Fibroblast of peridontal ligament (primary cell): ENCODE measurements around the gene OLIG2.

ENCODE experiments used
- DNase-seq: peaks from one replicate; pipeline ENCODE4 v3.0.0-alpha.2; 2010; ENCODE audit errors: extremely low read depth

Gene OLIG2

GRCh38 chr21:33019885-33020557 is 5.7 kb upstream of the OLIG2 start:
- no peak for DNase-seq

DNA sequence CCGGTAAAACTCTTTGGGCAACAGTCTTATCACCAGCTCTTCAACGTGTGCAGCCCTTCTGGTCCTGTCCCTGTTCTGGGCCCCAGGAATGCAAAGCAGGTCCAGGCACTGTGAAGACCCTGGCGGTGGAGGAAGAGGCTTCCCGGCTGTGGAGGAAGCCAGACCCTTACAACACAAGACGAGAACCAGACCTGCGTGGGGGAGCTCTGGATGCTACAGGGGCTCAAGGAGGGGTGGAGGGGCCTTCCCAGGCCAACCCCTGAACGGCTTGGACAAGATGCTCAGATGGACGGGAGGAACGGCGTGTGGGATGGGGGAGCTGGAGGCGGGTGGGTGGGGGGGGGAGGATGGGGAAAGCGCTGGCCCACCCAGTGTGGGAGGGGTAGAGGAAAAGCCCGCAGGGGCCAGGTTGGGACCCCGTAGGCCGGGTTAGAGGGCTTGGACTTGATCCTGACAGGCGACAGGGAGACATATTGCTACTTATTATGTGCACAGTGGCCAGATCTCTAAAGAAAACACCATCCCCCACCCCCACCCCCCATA is 5.1 kb upstream of the OLIG2 start:
- DNase-seq = no peak

GRCh38 chr21:33021150-33021549 is 4.6 kb upstream of the OLIG2 start:
- no peak for DNase-seq

DNA sequence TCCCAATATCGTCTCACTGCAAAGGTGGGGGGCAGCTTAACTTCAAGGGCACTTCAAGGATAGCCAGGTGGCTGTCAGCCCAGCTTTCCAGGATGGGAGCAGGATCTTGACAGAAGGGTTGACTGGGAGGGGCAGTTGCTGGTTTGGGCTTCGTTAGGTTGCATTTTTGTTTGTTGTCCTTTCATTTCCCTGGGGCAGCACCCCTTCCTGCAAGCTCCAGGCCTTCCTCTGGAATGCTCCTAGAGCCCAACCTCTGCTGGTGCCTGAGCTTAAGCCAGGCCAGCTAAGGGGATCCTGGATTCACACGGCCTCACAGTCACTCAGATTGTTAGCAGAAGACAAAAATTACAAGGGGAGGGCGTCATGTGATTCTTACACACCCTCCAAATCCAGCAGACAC is 4.1 kb upstream of the OLIG2 start:
- no peak for DNase-seq

DNA sequence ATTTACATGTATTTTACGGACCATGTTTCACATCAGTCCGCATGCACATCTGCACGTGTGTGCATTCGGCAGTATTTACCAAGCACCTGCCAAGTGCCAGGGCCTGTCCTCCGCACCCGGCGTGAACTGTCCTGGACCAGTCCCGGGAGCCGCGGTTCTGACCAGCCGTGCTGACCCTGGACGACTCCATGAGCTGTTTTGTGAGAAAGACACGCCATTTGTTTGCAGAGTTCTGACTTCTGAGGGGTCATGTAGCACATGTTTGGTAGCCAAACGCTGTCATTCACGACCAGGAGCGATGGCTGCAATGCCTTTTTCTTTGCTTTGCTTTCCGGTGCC is 3.3 kb upstream of the OLIG2 start:
- no peak for DNase-seq

DNA sequence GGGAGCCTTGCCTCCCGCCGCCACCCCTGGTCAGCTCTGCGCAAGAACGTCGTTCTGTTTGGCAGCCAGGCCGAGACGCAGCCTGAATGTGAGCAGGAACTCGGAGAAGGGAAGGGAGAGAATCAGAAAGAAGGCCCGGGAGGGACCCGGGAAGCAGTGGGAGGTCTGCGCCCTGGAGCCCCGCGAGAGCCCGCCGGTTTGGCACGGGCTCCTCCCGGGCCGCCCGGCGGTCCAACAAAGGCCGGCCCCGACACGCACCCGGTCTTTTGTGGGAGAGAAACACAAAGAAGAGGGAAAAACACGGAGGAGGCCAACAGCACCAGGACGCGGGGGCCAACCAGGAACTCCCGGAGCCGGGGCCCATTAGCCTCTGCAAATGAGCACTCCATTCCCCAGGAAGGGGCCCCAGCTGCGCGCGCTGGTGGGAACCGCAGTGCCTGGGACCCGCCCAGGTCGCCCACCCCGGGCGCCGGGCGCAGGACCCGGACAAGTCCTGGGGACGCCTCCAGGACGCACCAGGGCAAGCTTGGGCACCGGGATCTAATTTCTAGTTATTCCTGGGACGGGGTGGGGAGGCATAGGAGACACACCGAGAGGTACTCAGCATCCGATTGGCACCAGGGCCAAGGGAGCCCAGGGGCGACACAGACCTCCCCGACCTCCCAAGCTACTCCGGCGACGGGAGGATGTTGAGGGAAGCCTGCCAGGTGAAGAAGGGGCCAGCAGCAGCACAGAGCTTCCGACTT is 2.7 kb upstream of the OLIG2 start:
- no peak for DNase-seq

DNA sequence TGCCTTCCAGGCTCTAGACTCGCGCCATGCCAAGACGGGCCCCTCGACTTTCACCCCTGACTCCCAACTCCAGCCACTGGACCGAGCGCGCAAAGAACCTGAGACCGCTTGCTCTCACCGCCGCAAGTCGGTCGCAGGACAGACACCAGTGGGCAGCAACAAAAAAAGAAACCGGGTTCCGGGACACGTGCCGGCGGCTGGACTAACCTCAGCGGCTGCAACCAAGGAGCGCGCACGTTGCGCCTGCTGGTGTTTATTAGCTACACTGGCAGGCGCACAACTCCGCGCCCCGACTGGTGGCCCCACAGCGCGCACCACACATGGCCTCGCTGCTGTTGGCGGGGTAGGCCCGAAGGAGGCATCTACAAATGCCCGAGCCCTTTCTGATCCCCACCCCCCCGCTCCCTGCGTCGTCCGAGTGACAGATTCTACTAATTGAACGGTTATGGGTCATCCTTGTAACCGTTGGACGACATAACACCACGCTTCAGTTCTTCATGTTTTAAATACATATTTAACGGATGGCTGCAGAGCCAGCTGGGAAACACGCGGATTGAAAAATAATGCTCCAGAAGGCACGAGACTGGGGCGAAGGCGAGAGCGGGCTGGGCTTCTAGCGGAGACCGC is 2.0 kb upstream of the OLIG2 start:
- DNase-seq = no peak

DNA sequence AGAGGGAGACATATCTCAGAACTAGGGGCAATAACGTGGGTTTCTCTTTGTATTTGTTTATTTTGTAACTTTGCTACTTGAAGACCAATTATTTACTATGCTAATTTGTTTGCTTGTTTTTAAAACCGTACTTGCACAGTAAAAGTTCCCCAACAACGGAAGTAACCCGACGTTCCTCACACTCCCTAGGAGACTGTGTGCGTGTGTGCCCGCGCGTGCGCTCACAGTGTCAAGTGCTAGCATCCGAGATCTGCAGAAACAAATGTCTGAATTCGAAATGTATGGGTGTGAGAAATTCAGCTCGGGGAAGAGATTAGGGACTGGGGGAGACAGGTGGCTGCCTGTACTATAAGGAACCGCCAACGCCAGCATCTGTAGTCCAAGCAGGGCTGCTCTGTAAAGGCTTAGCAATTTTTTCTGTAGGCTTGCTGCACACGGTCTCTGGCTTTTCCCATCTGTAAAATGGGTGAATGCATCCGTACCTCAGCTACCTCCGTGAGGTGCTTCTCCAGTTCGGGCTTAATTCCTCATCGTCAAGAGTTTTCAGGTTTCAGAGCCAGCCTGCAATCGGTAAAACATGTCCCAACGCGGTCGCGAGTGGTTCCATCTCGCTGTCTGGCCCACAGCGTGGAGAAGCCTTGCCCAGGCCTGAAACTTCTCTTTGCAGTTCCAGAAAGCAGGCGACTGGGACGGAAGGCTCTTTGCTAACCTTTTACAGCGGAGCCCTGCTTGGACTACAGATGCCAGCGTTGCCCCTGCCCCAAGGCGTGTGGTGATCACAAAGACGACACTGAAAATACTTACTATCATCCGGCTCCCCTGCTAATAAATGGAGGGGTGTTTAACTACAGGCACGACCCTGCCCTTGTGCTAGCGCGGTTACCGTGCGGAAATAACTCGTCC is 1.3 kb upstream of the OLIG2 start:
- DNase-seq = no peak

- no peak for DNase-seq
These were observed 638 bp upstream of the OLIG2 start for GRCh38 chr21:33025106-33025488.

- no peak for DNase-seq
These were observed 716 bp downstream of the OLIG2 start for GRCh38 chr21:33026443-33026858.

GRCh38 chr21:33026878-33027400 is 1.2 kb downstream of the OLIG2 start:
- no peak for DNase-seq

DNA sequence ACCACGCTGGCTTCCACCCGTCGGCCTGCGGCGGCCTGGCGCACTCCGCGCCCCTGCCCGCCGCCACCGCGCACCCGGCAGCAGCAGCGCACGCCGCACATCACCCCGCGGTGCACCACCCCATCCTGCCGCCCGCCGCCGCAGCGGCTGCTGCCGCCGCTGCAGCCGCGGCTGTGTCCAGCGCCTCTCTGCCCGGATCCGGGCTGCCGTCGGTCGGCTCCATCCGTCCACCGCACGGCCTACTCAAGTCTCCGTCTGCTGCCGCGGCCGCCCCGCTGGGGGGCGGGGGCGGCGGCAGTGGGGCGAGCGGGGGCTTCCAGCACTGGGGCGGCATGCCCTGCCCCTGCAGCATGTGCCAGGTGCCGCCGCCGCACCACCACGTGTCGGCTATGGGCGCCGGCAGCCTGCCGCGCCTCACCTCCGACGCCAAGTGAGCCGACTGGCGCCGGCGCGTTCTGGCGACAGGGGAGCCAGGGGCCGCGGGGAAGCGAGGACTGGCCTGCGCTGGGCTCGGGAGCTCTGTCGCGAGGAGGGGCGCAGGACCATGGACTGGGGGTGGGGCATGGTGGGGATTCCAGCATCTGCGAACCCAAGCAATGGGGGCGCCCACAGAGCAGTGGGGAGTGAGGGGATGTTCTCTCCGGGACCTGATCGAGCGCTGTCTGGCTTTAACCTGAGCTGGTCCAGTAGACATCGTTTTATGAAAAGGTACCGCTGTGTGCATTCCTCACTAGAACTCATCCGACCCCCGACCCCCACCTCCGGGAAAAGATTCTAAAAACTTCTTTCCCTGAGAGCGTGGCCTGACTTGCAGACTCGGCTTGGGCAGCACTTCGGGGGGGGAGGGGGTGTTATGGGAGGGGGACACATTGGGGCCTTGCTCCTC is 1.9 kb downstream of the OLIG2 start:
- no peak for DNase-seq

DNA sequence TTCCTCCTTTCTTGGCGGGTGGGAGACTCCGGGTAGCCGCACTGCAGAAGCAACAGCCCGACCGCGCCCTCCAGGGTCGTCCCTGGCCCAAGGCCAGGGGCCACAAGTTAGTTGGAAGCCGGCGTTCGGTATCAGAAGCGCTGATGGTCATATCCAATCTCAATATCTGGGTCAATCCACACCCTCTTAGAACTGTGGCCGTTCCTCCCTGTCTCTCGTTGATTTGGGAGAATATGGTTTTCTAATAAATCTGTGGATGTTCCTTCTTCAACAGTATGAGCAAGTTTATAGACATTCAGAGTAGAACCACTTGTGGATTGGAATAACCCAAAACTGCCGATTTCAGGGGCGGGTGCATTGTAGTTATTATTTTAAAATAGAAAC is 2.5 kb downstream of the OLIG2 start:
- DNase-seq = no peak

DNA sequence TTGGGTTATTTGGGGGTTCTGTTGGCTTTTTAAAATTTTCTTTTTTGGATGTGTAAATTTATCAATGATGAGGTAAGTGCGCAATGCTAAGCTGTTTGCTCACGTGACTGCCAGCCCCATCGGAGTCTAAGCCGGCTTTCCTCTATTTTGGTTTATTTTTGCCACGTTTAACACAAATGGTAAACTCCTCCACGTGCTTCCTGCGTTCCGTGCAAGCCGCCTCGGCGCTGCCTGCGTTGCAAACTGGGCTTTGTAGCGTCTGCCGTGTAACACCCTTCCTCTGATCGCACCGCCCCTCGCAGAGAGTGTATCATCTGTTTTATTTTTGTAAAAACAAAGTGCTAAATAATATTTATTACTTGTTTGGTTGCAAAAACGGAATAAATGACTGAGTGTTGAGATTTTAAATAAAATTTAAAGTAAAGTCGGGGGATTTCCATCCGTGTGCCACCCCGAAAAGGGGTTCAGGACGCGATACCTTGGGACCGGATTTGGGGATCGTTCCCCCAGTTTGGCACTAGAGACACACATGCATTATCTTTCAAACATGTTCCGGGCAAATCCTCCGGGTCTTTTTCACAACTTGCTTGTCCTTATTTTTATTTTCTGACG is 3.1 kb downstream of the OLIG2 start:
- DNase-seq = no peak

DNA sequence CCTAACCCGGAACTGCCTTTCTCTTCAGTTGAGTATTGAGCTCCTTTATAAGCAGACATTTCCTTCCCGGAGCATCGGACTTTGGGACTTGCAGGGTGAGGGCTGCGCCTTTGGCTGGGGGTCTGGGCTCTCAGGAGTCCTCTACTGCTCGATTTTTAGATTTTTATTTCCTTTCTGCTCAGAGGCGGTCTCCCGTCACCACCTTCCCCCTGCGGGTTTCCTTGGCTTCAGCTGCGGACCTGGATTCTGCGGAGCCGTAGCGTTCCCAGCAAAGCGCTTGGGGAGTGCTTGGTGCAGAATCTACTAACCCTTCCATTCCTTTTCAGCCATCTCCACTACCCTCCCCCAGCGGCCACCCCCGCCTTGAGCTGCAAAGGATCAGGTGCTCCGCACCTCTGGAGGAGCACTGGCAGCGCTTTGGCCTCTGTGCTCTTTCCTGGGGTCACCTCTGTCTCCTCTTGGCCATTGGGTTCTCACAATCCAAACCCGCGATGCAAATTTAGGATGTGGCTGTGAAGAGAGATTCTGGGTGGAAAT is 3.7 kb downstream of the OLIG2 start:
- DNase-seq = no peak

DNA sequence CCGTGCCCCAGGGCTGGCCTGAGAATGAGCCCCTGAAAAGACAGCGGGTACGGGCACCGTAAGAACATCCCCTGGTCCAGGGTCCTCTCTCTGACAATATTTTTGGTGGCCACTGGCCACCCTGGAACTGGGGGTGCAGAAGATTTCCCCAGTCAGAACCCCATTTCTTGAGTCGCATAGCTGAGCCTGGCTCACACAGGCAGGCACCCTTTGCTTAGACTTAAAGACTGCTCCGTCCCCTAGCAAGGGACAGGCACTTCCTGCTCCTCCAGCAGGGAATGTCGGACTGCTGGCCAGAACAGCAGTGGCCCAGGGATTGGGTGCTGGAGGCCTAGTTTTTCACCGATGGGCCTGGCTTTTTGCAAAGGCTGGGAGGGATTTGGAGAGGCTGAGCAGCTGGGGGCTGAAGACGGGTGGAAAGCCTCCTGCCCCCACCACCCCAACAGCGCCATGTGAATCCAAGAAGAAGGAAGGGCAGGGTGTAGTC is 4.3 kb downstream of the OLIG2 start:
- DNase-seq = no peak

- DNase-seq = no peak
These were observed 4.9 kb downstream of the OLIG2 start for GRCh38 chr21:33030633-33031032.

DNA sequence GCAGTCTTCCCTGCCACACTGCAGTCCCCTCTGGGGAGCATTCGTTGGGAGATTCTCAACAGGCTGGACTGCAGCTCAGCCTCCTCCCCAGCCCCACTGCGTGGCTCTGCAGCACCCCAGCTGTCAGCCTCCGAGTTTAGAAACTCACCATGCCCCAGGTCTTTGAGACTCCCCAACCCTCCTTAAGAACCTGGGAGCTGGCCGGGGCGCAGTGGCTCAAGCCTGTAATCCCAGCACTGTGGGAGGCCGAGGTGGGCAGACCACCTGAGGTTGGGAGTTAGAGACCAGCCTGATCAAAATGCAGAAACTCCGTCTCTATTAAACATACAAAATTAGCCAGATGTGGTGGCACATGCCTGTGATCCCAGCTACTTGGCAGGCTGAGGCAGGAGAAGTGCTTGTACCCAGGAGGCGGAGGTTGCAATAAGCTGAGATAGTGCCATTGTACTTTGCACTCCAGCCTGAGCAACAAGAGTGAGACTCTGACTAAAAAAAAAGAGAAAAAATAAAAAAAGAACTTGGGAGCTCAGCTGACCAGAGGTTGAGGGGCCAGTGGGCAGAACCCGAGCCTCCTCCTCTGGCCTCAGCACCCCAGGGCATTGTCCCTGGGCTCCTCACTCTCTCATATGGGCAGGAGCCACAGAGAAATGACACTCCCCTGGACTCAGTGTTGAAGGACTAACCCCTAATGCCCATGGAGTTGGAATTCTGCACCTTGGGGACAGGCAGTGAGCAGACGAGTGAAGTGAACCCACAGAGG is 5.6 kb downstream of the OLIG2 start:
- no peak for DNase-seq

DNA sequence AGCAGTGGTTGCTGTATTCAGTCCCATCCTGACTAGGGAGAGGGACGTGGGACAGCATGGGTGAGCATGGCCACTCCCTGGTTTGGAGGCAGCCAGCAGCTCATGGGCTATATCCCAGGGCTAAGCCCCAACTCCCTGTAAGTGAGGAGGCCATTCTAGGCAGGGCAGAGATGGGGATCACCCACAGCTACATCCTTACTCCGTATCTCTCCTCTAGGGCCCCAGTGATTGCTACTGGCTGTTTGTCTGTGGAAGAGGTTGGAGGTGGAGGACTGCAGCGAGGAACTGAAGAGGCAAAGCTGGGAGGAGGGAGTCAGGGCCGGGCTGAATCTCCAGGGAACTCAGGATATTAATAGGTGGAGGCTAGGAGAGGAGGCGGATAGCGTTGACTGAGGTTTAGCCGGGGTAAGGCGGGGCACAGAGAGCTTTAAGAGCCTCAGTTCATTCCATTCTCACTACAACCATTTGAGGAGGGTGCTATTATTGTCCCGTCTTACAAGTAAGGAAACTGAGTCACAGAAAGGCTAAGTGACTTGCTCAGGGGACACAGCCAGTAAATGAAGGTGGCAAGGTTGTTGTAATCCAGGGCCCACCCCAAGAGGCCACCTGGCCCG is 6.8 kb downstream of the OLIG2 start:
- no peak for DNase-seq
